Ascending aorta (tissue), 2 donors: ENCODE results near the gene GATAD2B. TPM values are rescaled to one million over a fixed set of nuclear protein-coding genes. Genes with fewer than 3 reads are reported as not detected.

Experiments used
- DNase-seq, 2 donors: peaks; one replicate each; pipeline ENCODE4 v3.0.0-alpha.2; 2019; ENCODE audit warnings: low spot score in 2 of 2
- H3K27ac ChIP-seq, 2 donors: fragments of 200-600 bp; sonication (generic); one replicate each; pipeline ENCODE4 v1.5.1; 2016 to 2017; ENCODE audit warnings: mild to moderate bottlenecking in 1 of 2
- H3K27me3 ChIP-seq: fragments of 200-600 bp; sonication (generic); one replicate; pipeline ENCODE4 v1.5.1; 2017
- H3K36me3 ChIP-seq, 2 donors: fragments of 200-600 bp; sonication (generic); one replicate each; pipeline ENCODE4 v1.5.1; 2016
- H3K4me1 ChIP-seq, 2 donors: fragments of 200-600 bp; sonication (generic); one replicate each; pipeline ENCODE4 v1.5.1; 2016 to 2017; ENCODE audit warnings: mild to moderate bottlenecking in 1 of 2
- H3K4me3 ChIP-seq, 2 donors: fragments of 200-600 bp; sonication (generic); one replicate each; pipeline ENCODE4 v1.5.1; 2016 to 2017; ENCODE audit warnings: mild to moderate bottlenecking in 1 of 2
- H3K9me3 ChIP-seq, 2 donors: fragments of 200-600 bp; sonication (generic); one replicate each; pipeline ENCODE4 v1.5.1; 2016
- CTCF ChIP-seq, 3 experiments: fragments of 200-600 bp in 2 of 3; fragments of 450-650 bp in 1 of 3; sonication (generic) in 2 of 3; IDR thresholded peaks; one replicate each; pipeline ENCODE4 v1.5.1; 2016 to 2019; ENCODE audit warnings: antibody characterized with exemption in 3 of 3, mild to moderate bottlenecking in 1 of 3, moderate library complexity in 1 of 3
- intact Hi-C: fragments of 100-400 bp; cut with DNase I; formaldehyde crosslinking; loops from one replicate; pipeline ENCODE4 v1.15.1; 2023
- total RNA-seq: library from RNA; depleted of rRNA; stranded (reverse); fragments of >200 nt; gene quantifications from one replicate; pipeline ENCODE4 v1.1.0, GENCODE V29; 2016

GATAD2B gene
- total RNA-seq, 1 donor from 2014 or later = 9.5 TPM

GRCh38 chr1:153880024-153880423, 42.7 kb downstream of the GATAD2B start:
- Histone ChIP-seq H3K9me3 (no peaks in the 10 kb centered on the region), H3K36me3 (no peaks in the 10 kb centered on the region), H3K4me1 (peaks cover 12 to 14% of the 10 kb centered on the region in 2 donors), H3K4me3 (no peak overlapping the region), H3K27ac (no peak overlapping the region), H3K27me3 (no peaks in the 10 kb centered on the region)
- intact Hi-C loops = no loop called here
- DNase-seq = no peak
- no peak for TF ChIP-seq CTCF (IDR thresholded peaks at IDR 0.05)

- H3K9me3 ChIP-seq = no peaks in the 10 kb centered on the region
- H3K27me3 ChIP-seq = no peaks in the 10 kb centered on the region
- H3K27ac ChIP-seq = no peak overlapping the region
- peaks cover 10 to 14% of the 10 kb centered on the region in 2 donors for H3K4me1 ChIP-seq
- DNase-seq = no peak
- TF ChIP-seq CTCF (IDR thresholded peaks at IDR 0.05) = no peak
- no peaks in the 10 kb centered on the region for H3K36me3 ChIP-seq
- intact Hi-C loops = no loop called here
- no peak overlapping the region for H3K4me3 ChIP-seq
Observed at GRCh38 chr1:153877112-153877511, 45.7 kb downstream of the GATAD2B start.

DNA sequence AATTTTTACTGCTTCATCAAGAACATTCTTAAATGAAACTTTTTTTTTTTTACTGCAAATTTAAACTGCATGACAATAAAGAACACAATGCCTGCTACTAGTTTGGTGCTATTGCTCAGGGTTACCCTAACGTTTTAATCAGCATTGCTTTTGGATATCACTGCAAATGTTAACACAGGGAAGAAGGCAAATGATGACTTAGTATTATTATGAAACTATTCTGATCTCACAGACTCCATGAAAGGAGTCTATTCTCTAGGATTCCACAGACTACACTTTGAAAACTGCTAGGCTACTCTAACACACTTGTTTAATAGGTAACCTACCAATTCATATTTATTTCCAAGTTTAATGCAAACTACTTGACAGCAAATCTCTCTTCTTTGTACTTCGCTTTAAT, 49.8 kb downstream of the GATAD2B start:
- intact Hi-C loops = no loop called here
- TF ChIP-seq CTCF (IDR thresholded peaks at IDR 0.05) = no peak
- Histone ChIP-seq H3K27me3 (no peaks in the 10 kb centered on the region), H3K4me1 (peaks cover 0 to 2% of the 10 kb centered on the region in 2 donors), H3K4me3 (no peak overlapping the region), H3K9me3 (no peaks in the 10 kb centered on the region), H3K27ac (no peak overlapping the region), H3K36me3 (no peaks in the 10 kb centered on the region)
- DNase-seq = no peak

GRCh38 chr1:153872331-153872730, 50.4 kb downstream of the GATAD2B start:
- Histone ChIP-seq H3K4me3 (no peak overlapping the region), H3K27ac (no peak overlapping the region), H3K27me3 (no peaks in the 10 kb centered on the region), H3K9me3 (no peaks in the 10 kb centered on the region), H3K4me1 (peaks cover 0 to 2% of the 10 kb centered on the region in 2 donors), H3K36me3 (no peaks in the 10 kb centered on the region)
- DNase-seq = no peak
- intact Hi-C loops = no loop called here
- no peak for TF ChIP-seq CTCF (IDR thresholded peaks at IDR 0.05)

GRCh38 chr1:153869486-153869885, 53.3 kb downstream of the GATAD2B start:
- H3K4me3 ChIP-seq = no peak overlapping the region
- H3K36me3 ChIP-seq = no peaks in the 10 kb centered on the region
- H3K9me3 ChIP-seq = no peaks in the 10 kb centered on the region
- intact Hi-C loops = no loop called here
- no peak for TF ChIP-seq CTCF (IDR thresholded peaks at IDR 0.05)
- H3K27ac ChIP-seq = no peak overlapping the region
- DNase-seq = no peak
- H3K4me1 ChIP-seq = peaks cover 0 to 2% of the 10 kb centered on the region in 2 donors
- no peaks in the 10 kb centered on the region for H3K27me3 ChIP-seq
